DOHH2 (cell line): ENCODE measurements around the gene STARD13.

Experiments
- CTCF ChIP-seq: fragments of 200-600 bp; sonication (generic); IDR thresholded peaks from one replicate; pipeline ENCODE4 v1.5.1; 2014; ENCODE audit warnings: antibody characterized with exemption, mild to moderate bottlenecking, low read depth, low read length; ENCODE audit not compliant: poor library complexity, severe bottlenecking
- EZH2phosphoT487 ChIP-seq: fragments of 200-600 bp; sonication (generic); IDR thresholded peaks from 2 replicates; pipeline ENCODE4 v1.6.1; 2017; ENCODE audit warnings: borderline replicate concordance, mild to moderate bottlenecking, antibody characterized with exemption, low read length, moderate library complexity, mixed read lengths

GRCh38 chr13:33283195-33283911 lies 2.2 kb downstream of the STARD13 start:
- TF ChIP-seq CTCF (no peak), EZH2phosphoT487 (no peak)
